Endothelial cell of hepatic sinusoid (primary cell): ENCODE measurements around the gene RAB25.
"Not testable (repeated sequence)": the region's sequence is repeated elsewhere in the genome, so short reads cannot be mapped to it uniquely, and the experiment has no call there.

Experiments used
- in situ Hi-C: cut with HindIII; loops from 2 replicates; pipeline ENCODE4 v1.10.0; 2017; ENCODE audit warnings: low sequenced_read_pairs

Gene RAB25

DNA sequence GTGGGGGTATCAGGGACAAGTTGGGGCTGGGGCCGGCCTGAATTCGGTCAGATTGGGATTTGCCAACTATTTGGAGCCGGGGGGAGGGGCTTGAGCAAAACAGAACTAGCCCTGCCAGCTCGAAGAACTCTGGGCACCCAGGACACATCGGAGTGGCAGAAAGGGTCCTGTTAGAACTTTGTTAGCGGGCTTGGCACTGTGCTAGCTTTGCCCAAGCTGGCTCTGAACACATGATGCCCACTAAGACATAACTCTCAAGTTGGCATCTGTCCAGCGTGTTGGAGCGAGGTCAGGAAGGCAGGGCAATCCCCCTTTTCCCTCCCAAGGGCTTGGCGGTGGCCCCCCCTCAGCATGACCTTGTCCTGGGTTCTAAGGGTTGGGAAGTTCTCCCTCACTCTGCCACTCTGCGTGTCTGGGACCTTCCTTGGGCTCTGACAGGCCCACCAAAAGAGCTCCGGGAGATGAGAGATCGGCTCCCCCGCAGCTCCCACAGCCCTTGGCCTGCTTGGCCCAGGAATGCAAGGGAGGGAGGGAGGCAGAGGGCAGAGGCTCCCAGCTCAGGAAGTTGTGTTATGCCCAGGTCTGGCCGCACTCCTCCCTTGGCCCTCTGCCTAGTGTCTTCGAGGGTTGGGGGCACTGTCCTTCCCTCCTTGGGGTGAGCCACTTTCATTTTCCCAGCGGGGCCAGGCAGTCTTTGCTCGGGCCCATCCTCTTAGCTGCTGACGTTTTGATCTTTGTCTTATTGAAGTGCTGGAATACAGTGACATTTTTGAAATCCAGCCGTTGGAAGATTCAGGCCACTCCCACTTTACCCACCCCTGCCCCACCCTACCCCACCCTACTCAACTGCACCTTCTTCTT is 54.8 kb downstream of the RAB25 start:
- in situ Hi-C loops: no loop called here

DNA sequence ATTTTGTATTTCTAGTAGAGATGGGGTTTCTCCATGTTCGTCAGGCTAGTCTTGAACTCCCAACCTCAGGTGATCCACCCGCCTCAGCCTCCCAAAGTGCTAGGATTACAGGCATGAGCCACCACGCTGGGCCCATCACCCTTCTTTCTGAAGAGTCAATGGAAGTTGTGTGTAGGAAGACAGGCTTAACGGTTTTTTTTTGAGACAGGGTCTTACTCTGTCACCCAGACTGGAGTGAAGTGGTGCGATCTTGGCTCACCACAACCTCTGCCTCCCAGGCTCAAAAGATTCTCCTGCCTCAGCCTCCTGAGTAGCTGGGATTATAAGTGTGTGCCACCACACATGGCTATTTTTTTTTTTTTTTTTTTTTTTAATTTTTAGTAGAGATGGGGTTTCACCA is 55.8 kb downstream of the RAB25 start:
- in situ Hi-C loops: not testable (repeated sequence)

DNA sequence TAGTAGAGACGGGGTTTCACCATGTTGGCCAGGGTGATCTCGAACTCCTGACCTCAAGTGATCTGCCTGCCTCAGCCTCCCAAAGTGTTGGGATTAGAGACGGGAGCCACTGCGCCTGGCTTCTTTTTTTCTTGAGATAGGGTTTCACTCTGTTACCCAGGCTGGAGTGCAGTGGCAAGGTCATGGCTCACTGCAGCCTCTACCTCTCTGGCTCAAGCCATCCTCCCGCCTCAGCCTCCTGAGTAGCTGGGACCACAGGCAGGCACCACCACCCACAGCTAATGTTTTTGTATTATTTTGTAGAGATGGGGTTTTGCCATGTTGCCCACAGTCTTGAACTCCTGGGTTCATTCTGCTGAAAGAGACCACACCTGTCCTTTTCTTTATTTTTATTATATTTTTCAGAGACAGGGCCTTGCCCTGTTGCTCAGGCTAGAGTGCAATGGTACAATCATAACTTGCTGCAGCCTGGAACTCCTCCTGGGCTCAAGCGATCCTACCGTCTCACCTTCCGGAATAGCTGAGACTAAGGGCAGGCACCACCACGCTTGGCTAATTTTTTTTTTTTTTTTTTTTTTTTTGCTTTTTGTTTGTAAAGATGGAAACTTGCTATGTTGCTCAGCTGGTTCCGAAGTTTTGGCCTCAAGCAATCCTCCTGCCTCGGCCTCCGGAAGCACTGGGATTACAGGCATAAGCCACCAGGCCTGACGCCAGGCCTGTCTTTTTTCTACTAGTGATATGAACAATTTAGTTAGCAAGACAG is 56.6 kb downstream of the RAB25 start:
- in situ Hi-C loops: no loop called here

DNA sequence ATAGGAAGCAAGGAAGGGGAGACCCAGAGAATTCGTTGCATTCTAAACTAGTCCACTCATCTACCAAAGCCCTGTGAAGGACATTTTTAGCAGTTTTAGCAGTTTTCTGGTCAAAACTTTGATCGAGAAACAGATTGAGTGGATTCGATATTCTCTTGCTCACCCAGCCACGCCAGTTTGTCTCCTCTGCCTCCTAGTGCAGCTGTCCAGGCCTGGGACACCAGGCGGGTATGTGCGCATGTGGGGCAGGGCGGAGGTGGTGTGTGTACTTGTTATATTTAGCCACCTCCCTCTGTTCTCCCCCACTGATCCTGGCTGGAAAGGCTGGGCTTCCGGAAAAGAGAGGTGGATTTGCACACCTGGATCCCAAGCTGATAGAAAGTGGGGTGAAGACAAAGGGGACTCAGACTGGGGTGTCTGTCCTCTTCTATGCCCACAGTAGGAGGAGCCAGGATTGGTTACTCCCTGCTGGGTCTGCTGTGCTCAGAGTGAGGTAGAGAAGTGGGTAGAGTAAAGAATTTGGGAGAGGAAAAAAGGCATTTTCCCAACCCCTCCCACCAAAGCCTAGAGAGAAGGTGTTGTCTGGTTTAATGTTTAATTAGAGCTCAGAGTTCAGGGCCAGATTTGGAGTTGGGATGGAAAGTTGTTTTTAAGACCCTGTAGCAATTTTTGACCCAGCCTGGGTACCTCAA is 57.4 kb downstream of the RAB25 start:
- in situ Hi-C loops: no loop called here

DNA sequence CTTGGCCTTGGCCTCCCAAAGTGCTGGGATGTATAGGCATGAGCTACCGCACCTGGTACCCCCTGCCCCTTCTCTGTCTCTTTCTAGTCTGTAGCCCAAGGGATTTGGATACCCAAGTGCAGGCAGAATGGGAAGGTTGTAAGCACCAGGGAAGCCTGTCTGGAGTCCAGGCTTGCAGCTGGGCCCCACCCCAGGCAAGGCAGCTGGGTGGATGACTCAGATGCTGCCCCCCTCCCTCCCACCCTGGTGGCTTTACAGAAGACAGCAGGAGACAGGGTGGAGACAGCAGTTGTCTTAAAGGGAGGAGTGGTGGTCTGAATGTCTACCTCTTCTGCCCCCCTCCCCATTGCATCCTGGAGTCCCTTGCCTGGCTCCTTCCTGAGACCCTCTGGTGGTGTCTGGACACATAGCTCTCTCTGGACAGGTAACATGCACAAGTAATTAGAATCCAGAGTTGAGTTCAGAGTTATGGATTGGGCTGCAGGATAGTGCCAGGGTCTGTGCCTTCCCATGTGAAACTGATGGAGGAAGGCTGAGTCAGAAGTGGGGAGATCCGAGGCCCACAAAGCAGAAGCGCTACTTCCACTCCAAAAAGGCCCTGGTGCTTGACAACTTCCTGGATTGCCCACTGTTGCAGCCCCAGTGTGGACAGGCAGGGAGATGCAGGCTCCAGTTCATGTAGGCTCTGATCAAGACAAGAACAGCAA is 58.7 kb downstream of the RAB25 start:
- in situ Hi-C loops: no loop called here
